GM21423 (cell line): Measurements from ENCODE around the gene POU2F3.

ENCODE experiments used
- ATAC-seq: cut with Tn5 transposase; IDR thresholded peaks from one replicate; pipeline ENCODE4 v1.9.1; 2021; ENCODE audit warnings: mild to moderate bottlenecking, moderate library complexity; ENCODE audit not compliant: unreplicated experiment

Gene POU2F3

DNA sequence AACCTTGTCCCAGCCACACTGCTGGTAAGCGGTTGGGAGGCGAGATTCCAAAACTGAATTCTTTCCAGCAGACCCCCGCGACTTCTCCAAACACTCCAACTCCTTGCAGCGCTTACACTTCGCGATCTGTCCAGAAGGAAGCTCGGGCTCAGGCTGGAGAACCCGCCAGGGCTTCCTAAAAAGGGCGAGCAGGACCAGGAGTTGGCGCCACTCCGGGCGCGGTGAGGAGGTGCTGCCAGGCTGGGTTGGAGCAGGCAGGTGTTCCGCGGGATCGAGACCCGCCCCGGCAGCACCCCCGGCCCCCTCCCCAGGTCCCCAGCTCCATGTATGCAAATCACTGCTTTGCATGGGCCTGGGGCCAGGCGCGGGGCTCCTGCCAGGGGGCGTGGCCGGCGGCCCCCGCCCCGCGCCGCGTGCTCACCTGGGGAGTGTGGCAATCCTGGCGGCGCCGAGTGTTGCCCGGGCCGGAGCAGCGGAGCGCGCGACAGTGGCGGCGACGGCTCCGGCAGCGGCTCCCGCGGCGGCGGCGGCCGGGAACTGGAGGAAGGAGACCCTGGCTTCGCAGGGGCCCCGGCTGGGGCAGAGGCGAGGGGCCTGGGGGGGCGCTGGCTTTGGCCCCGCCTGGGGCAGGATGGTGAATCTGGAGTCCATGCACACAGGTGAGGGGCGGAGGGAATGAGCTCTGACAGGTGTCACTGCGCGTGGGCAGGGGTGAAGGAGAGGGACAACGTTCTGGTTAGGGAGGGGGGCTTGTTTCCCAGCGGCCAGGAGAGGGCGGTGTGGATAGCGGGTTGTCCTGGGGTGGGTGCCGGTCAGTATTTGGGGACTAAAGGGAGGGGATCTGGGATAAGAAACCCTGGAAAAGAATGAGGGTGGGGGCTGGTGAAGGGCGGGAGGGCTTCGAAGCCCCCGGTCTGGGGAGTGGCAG is at the start of gene POU2F3:
Gene POU2F3, plus strand, starts transcription at position 428 of the 928 bp plus-strand sequence. Its CDS starts 204 bp downstream, at position 632.
- ATAC-seq: no peak

DNA sequence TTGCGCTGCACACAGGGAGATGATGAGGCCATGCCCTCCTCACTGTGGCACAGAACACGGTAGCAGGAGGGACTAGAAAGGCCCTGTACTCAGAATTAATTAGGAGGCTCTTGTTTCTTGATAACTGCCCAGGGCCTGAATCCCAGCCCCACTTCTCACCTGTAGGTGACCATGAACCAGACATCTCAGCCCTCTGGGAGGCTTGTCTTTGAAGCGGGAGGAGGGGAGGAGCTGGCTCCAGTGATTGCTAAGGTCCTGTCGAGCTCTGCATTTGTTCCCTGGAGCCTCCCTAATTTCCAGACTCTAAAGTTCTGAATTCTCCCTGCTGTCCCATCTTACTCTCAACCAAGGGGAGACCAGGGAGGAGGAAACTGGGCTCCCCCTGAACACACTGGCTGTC is 48.9 kb upstream of the POU2F3 start:
- no peak for ATAC-seq

DNA sequence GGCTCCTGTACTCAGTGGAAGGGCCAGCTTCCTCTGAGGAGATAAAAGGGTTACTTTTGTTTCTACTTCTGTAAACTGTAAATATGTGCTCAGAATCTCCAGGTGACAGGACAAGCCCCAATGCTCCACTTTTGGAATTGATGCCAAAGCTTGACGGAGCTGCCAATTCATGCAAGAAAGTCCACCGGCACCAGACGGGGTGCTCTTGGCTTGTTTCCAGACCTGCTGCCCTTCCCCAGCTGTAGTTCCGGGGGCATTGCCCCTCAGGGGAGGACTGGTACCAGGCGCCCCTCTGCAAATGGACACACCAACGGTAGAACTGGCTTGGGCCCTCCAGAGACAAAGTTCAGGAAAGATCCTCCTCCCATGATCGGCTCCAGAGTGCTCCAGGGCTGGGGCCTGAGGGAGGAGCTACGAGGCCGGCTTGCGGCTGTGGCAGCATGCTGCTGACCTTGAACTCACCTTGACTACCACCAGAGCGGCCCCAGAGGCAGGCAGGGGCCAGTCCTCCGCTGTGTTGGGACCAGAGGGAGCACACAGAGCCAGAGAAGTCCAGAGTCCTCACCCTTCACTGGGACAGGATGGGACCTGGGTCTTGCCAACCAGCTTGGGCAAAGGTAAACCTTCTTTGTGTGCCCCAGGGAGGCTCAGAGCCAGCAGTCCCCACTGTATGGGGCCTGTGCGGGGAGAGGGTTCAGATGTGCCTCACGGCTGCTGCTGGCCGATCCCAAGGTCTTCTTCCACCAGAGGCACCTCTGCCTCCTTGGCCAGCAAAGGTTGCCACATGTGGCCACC is 46.9 kb upstream of the POU2F3 start:
- ATAC-seq: no peak

DNA sequence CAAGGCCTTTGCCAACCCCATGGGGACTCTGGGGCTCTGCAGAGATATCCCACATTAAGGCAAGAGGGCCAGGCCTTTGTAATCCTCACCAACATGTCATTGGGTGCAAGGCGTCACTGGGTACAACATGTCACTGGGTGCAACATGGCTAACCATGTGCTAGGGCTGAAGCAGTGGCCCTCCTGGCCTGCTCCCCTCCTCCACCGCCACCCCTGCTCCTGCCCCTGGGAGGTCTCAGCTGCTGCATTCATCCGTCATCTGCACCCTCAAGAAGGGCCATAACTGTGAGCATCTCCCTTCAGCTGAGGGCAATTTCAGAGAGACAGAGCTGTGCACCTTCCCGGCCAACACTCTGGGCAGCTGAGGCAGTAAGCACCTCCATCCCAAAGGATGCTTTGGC is 45.8 kb upstream of the POU2F3 start:
- no peak for ATAC-seq

DNA sequence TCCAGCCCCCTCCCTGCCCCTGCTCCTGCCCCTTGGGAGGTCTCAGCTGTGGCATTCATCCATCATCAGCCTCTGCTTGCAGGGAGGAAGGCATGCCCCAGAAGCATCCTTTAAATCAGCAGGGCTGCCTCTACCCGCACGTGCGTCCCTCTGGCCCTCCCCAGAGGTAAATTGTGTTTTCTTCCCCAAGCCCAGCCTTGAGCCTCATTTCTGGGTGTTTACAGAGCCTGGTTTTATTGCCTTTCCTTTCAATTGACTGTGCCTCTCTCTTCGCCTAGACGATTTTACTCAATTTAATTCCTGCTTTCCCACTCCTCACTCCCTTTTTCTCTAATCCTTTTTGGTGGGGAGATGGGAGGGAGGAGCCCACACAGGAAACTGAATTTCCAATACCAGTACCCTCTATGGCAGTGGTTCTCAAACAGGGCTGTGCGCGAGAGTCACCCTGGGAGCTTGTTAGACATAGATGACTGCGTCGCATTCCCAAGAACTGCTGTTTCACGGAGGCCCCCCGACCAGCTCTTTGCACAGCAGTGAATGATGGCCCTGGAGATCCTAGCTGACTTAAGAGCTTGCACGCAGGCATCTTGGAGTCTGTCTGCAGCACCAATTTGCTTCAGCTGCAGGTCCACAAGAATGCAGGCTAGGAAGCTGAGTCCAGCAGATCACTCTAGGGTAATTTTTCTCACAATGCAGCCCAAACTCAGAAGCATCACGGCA is 44.2 kb upstream of the POU2F3 start:
- ATAC-seq: no peak

DNA sequence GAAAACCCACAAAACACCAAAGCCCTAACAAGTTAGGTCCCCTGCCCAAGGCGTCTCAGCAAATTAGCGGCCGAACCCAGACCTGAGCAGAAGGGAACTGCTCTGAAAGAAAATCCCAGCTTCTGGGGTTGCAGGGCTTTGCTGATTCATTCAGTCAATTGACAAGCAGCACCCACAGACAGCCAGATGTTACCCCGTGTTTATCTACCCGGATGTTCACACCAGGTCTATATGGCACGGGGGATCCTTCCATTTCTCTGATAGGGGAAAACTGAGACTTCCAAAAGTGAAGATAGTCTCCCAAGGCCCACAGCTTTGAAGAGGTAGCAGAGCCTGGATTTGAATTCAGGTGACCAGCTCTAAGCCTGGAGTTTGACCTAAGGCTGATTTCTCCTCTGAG is 43.1 kb upstream of the POU2F3 start:
- ATAC-seq: no peak

DNA sequence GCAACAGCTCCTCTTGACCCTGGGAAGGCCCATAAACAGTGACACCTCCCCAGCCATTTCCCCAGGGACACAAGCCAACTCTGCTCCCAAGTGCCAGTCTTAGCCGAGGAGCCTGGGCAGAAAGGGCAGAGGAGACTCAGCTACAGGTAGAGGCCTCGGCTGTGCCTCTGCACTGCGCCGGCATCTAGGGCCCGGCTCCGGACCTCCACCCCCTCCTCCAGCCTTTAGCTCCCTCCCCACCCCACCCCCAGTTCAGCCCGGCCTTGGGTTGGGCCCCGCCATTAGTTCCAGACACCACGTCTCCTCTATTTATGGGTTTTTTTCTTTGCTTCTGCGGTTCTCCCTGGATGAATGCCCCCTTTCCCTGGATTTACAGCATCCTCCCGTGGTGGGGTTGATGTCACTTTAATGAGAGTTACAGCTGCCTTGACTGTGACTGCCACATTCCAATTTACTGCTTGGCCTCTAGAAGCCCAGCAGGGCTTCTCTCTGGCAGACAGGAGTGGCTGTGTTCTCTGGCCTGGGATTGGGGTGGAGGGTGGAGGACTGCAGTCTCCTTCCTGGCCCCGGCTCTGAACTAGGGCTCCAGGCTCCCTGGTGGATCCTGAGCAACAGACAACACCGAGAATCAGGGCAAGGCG is 42.6 kb upstream of the POU2F3 start:
- no peak for ATAC-seq

DNA sequence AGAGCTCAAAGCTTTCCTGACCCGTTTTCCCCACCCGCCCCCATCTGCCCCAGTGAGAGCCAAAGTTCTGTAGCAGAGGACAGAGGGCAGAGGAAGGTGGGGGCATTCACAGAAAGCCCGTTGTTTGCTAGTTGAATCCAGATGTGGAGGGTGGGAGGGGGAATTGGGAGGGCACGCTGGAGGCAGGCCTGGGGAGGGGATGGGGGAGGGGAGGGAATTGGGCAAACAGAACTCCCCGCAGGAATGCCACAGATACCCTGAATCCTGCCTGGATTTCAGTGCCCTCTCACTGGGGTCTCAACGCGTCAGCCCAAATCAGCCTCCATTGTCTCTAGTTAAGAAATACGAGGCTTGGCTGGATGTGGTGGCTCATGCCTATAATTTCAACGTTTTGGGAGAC is 42.0 kb upstream of the POU2F3 start:
- ATAC-seq: no peak

DNA sequence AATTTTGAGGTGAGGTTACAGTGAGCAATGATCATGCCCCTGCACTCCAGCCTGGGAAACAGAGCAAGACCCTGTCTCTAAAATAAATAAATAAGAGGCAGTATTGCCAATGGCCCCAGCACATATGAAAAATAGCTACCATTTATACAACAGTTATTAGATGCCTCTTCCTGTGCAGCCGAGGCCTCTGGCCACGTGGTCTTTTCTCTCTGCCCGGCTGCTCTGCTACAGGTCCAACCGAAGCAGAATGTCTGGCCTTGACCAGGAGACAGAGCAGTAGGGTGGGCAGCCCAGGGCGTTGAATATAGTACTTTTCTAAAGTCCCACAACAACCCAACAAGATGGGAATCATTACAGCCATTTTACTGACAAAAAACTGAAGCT is 41.5 kb upstream of the POU2F3 start:
- ATAC-seq: no peak

DNA sequence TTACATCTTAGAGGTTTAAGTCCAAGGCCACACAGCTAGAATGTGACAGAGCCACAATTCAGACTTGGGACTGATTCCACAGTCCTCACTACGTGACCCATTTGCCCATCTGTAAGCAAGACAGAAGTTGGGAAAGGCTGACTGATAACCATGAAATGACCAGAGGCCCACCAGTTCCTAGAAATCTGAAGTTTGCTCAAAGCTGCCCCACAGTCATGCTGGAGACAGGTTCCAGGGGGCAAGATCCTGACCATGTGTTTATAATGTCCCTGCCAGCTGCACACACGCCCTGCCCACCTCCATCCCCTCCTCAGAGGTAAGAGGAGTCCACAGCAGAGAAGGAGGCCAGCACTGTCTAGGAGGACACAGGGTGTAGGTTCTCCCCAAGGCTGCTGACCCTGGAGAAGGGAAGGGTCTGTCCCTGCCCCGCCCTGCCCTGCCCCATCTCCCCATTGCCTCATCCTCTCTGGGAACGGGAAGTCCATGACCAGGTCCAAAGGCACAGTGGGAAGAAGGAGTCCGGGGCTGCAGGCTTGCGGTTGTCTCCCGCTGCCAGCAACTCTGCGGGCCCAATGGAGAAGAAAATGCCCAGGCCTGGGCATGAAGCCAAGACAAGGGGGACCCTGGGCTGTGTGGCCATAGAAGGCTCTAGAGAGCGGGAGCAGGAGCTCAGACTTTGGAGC is 41.0 kb upstream of the POU2F3 start:
- no peak for ATAC-seq

DNA sequence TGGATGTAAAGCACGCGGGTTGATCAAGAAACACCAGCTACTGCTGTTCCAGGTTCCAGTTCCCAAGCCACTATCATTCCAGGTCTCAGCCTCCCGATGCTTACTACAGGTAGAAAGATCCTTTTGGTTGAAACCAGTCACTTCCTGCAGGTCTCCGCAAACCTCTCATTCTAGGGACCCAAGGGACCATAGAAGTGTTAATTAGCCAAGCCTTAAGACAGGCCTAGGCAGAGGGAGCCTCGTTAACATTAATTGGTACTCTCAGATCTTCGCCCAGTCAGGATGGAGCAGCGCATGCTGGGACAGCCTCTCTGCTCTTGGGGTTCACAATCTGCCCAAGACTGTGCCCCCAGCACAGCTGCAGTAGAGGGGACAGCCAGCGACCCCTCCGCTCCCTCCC is 40.3 kb upstream of the POU2F3 start:
- ATAC-seq: no peak

DNA sequence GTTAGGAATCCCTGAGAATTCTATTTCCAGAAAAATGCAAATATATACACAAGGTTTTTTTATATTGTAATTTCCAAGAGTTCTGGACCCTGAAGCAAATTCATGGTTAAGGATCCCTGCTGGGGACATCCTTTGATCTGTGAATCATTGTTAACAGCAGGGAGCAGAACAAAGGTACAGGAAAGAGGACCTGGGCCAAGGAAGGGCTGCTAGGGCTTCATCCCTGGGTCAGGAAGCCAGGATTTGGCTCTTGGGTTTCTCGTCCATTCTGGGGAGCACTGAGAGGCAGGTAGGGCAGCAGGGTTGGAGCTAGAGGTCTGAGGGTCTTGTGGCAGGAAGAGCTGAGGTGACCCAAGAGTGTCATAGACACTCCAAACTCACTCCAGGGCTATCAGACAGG is 39.3 kb upstream of the POU2F3 start:
- no peak for ATAC-seq

DNA sequence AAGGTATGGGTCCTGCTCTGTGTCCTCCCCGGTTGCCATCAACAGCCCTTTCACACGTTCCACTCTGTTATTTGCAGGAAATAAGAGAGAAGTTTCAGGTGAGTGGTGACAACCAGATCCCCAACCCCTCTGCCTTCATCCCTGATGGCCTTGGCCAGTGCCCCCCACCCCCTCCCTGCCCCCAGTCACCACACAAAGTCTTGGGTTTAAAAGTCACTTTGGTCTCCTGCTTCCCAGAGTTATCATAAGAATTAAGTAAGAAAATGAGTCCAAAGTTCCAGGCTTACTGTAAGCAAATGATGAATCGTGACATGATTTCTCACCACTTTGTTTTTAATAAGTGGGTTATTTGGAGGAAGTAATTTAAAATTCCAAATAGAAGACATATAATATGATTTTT is 38.3 kb upstream of the POU2F3 start:
- ATAC-seq: no peak

DNA sequence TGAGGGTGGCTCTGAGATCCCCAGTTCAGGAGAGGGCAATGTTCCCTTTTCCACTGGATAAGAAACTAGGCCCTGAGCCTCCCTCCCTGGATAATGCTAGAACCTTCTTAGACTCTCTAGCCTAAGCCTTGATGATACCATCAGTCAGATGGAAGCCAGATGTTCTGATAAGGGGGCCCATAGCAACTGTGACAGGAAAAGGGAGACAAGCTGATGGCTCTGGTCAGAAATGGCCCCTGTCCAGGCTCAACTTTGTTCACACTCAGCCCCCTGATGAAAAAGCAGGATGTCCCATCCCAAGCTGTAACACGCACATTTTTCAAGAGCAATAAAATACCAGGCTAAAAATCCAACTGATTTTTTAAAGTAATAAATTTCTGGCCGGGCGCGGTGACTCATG is 36.3 kb upstream of the POU2F3 start:
- no peak for ATAC-seq

DNA sequence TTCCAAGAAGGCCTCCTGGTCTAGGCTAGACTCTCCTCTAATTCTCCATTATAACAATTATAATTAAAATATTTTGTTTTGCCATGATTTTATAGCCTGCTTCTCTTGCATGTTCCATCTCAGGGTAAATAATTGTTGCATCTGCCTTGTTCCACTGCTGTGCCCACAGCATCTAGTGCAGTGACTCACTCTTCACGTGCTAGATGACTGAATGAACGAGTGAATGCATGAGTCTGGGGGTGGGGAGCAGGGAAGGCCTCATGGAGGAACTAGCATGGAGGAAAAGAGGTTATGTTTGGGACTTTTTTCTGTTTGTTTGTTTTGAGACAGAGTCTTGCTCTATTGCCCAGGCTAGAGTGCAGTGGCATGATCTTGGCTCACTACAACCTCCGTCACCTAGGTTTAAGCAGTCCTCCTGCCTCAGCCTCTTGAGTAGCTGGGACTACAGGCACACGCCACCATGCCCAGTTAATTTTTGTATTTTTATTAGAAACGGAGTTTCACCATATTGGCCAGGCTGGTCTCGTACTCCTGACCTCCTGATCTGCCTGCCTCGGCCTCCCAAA is 34.3 kb upstream of the POU2F3 start:
- no peak for ATAC-seq

DNA sequence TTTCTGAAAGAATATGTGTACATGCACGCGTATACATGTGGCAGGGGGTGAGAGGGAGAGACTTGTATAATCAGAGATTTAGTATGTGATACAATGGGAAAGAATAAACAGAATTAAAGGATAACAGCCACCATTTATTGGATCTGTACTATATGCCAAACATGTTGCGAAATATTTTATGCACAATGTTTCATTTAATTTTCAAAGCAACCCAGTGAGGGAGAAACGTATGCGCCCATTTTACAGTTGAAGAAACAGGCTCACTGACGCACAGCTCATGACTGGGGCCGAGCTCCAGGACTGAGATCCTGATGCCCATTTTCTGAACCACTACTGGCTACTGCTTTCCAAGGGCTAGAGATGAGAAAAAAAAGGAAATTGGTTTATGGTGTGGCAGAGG is 32.4 kb upstream of the POU2F3 start:
- no peak for ATAC-seq

DNA sequence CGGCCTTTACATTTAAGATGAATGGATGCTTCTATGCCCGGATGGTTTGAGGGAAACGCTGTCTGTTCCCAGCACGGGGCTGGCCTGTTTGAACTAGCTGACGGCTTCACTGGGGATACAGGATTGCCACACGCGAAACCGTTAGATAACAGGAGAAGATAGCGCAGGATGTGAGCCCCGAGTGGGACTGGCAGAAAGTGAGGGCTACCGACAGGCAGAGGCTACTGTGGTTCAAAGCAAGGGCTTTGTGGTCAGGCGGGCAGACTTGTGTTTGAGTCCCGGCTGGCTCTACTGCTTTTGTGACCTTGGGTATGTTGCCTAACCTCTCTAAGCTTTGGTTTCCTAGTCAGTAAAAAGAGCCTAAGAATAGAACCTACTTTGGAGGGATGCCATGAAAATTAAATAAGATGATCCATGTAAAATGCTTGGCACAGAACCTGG is 31.9 kb upstream of the POU2F3 start:
- ATAC-seq: no peak

DNA sequence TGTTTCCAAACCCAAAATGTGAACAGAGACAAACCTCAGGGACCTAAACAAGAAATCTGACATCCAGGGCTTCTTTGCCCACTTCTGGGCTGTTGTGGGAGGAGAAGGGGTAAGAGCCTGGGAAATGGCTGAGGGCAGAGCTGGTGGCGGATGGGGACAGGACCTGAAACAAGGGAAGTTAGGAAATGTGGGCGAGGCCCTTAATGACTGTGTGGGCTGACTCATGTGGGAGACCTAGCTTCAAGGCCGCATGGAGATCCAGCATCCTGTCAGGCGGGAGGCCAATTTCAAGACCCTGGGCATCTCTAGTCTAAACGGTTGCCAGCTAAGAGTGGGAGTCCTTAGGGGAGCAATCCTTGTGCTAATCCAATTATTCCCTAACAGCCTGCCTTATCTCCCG is 31.2 kb upstream of the POU2F3 start:
- no peak for ATAC-seq

DNA sequence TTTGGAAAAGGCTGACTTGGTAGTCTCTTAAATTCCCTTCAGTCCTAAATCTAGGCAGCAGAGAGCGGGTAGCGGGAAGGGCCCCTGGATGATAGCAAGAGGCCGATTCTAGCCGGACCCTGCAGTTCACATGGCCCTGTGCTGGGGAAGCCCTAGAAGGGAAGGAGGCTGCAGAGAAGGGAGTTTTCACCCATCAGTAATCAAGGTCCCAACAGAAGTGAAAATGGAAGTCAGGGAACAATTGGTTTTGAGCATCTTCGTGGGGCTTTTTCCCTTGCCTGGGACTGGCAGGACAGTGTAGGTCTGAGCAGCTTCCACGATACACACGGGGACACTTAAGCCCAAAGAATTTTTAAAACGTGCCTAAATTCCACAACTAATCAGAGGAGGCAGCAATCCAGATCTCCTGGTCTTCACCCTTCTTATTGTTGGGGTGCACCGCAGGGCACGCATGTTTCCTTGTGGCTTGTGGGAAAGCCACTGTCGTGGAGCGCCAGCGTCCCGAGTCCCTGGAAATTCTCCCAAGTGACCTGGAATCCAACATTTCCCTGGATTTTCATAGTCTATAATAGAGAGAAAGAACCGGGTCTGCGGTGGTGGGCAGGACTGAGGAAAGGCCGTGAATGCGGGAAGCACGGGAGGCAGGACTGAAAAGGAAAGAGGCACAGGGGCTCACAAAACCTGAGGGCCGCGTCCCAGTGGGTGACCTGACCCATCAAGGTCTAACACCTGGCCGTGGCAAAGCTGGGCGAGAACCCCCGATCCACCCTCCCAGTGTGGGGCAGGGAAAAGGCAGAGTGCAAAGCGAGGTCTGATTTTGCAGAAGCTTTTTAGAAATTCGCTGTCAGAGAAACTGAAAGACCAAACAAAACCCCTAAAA is 30.0 kb upstream of the POU2F3 start:
- ATAC-seq: no peak
